SK-N-SH (cell line): ENCODE data around the gene TPCN2.

ENCODE experiments used
- CTCF ChIP-seq: fragments of 200-600 bp; sonication (generic); IDR thresholded peaks from 2 replicates; pipeline ENCODE4 v1.6.1; 2017; ENCODE audit warnings: antibody characterized with exemption, mild to moderate bottlenecking, moderate library complexity
- ELF1 ChIP-seq: IDR thresholded peaks from 2 replicates; pipeline ENCODE4 v1.4.0; 2012
- EZH2phosphoT487 ChIP-seq: fragments of 200-600 bp; sonication (generic); IDR thresholded peaks from 2 replicates; pipeline ENCODE4 v1.6.1; 2017; ENCODE audit warnings: low read depth, mixed run types, mild to moderate bottlenecking, antibody characterized with exemption, moderate library complexity, borderline replicate concordance
- GABPA ChIP-seq: IDR thresholded peaks from 2 replicates; pipeline ENCODE4 v1.4.0; 2012; ENCODE audit warnings: low read depth, mild to moderate bottlenecking
- POLR2AphosphoS5 ChIP-seq: IDR thresholded peaks from 2 replicates; pipeline ENCODE4 v1.6.1; 2012; ENCODE audit warnings: low read depth, low read length
- SMC3 ChIP-seq: IDR thresholded peaks from 2 replicates; pipeline ENCODE4 v1.6.1; 2012; ENCODE audit warnings: low read depth, low read length, improper control_type of control experiment
- TAF1 ChIP-seq: IDR thresholded peaks from 2 replicates; pipeline ENCODE4 v1.6.1; 2012; ENCODE audit warnings: low read depth, mild to moderate bottlenecking, low read length, moderate library complexity, borderline replicate concordance
- TCF12 ChIP-seq: IDR thresholded peaks from 2 replicates; pipeline ENCODE4 v1.4.0; 2012
- TF ChIP-seq, protein P1 (sequence below): IDR thresholded peaks from 2 replicates; pipeline ENCODE4 v1.6.1; 2012; ENCODE audit warnings: mild to moderate bottlenecking, low read depth, low read length, moderate library complexity
- TF ChIP-seq, protein P2 (sequence below): fragments of 150-350 bp; IDR thresholded peaks from 2 replicates; pipeline ENCODE4 v1.6.1; 2017; ENCODE audit warnings: antibody characterized with exemption, low read length, low read depth, borderline replicate concordance

- TF ChIP-seq, protein P1, sequence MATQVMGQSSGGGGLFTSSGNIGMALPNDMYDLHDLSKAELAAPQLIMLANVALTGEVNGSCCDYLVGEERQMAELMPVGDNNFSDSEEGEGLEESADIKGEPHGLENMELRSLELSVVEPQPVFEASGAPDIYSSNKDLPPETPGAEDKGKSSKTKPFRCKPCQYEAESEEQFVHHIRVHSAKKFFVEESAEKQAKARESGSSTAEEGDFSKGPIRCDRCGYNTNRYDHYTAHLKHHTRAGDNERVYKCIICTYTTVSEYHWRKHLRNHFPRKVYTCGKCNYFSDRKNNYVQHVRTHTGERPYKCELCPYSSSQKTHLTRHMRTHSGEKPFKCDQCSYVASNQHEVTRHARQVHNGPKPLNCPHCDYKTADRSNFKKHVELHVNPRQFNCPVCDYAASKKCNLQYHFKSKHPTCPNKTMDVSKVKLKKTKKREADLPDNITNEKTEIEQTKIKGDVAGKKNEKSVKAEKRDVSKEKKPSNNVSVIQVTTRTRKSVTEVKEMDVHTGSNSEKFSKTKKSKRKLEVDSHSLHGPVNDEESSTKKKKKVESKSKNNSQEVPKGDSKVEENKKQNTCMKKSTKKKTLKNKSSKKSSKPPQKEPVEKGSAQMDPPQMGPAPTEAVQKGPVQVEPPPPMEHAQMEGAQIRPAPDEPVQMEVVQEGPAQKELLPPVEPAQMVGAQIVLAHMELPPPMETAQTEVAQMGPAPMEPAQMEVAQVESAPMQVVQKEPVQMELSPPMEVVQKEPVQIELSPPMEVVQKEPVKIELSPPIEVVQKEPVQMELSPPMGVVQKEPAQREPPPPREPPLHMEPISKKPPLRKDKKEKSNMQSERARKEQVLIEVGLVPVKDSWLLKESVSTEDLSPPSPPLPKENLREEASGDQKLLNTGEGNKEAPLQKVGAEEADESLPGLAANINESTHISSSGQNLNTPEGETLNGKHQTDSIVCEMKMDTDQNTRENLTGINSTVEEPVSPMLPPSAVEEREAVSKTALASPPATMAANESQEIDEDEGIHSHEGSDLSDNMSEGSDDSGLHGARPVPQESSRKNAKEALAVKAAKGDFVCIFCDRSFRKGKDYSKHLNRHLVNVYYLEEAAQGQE: no peak
- TF ChIP-seq CTCF (no peak), ELF1 (no peak), TAF1 (no peak), TCF12 (no peak), EZH2phosphoT487 (no peak), SMC3 (no peak), POLR2AphosphoS5 (no peak), GABPA (no peak)
- TF ChIP-seq, protein P2, sequence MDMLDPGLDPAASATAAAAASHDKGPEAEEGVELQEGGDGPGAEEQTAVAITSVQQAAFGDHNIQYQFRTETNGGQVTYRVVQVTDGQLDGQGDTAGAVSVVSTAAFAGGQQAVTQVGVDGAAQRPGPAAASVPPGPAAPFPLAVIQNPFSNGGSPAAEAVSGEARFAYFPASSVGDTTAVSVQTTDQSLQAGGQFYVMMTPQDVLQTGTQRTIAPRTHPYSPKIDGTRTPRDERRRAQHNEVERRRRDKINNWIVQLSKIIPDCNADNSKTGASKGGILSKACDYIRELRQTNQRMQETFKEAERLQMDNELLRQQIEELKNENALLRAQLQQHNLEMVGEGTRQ: no peak
Measured at GRCh38 chr11:69037544-69037943, 11.2 kb upstream of the TPCN2 start.
